GM18861 (cell line): ENCODE results near the gene FNDC10.
"Not testable (repeated sequence)": the region's sequence is repeated elsewhere in the genome, so short reads cannot be mapped to it uniquely, and the experiment has no call there.

Experiments used
- ATAC-seq: cut with Tn5 transposase; IDR thresholded peaks from one replicate; pipeline ENCODE4 v1.9.1; 2021; ENCODE audit not compliant: unreplicated experiment

Gene FNDC10

DNA sequence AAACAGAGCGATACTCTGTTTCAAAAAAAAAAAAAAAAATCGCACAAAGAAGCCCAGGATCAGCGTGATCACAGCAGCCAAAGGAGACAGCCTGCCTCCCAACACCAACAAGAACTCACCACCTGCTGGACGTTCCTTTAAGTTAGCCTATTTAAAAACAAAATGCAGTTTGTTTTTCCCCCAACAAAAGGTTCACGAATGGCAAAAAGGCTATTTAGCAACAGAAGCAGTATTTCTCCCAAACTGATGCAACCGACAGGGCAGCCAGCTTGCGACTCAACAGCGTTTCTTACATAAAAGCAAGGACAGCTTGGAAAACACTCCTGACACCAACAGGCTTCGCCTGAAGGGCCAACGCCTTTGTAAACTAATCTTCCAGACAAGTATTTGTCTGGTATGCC, 32.0 kb downstream of the FNDC10 start:
- no peak for ATAC-seq

DNA sequence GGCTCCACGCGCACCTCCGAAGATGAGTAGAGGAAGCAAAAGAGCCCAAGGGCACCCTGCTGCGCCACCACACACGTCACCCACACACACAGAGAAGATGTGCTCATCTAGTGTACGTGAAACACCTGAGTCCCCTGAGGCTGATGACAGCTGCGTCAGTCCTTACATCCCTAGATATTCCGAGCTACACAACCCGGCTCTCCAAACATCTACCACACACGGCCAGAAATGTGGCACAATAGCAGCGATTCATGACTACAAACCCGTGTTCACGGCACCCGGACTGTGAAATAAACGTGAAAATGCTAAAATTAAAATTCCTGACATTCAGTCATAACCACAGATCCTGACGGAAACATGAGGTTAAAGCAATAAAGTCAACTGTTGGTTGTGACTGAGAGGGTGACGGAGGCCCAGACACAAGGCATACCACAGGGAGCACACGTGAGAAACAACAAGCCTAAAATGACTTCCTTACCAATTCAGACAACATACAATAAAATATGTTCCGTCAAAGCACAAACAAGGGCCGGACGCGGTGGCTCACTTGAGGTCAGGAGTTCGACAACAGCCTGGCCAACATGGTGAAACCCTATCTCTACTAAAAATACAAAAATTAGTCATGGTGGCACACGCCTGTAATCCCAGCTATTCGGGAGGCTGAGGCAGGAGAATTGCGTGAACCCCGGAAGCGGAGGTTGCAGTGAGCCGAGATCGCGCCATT, 32.6 kb downstream of the FNDC10 start:
- no peak for ATAC-seq

DNA sequence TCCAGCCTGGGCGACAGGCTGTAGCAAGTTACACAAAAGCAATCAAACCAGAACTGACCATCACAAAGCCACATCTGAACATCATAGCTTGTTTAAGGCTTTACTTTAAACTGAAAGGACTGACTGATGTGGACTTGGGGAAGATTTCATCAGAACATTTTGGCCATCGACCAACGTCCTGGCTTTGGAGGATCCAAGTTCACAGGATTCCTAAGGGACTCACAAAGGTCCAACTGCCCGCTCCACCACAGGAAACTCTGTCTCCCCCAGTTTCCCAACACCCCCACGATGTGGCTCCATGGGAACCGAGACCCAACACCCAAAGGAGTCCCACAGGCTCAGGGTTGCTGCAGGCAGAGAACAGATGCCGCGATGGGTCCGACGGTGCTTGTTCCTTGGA, 34.6 kb downstream of the FNDC10 start:
- ATAC-seq: no peak

DNA sequence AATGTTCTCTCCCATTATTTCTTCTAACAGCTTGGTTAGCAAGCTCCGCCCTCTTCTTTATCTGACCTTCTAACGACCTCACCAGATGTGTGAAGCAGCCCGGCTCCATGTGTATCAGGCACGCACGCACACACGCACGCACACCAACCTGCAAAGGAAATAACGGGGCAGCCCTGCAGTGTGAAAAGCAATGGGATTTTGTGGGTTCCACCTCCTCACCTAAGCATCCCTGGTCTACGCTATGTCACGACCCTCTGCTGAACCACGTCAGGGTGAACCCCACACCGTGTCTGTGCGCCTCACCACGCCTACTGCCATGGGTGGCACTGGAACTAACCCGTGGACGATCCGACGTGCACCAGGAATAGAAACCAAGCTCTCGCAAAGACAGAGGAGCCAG, 35.7 kb downstream of the FNDC10 start:
- ATAC-seq: no peak

DNA sequence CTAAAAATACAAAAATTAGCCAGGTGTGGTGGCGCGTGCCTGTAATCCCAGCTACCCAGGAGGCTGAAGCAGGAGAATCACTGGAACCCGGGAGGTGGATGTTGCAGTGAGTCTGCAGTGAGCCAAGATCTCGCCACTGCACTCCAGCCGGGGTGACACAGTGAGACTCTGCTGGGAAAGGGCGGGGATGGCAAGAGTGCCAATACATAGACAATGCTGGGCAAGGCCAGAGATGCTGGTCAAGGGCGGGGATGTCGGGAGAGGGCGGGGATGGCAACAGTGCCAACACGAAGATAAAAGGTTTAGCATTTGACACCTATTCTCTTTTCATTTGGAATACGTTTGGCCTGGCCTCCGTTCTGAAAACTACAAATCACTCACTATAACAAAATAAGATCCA, 36.2 kb downstream of the FNDC10 start:
- no peak for ATAC-seq

DNA sequence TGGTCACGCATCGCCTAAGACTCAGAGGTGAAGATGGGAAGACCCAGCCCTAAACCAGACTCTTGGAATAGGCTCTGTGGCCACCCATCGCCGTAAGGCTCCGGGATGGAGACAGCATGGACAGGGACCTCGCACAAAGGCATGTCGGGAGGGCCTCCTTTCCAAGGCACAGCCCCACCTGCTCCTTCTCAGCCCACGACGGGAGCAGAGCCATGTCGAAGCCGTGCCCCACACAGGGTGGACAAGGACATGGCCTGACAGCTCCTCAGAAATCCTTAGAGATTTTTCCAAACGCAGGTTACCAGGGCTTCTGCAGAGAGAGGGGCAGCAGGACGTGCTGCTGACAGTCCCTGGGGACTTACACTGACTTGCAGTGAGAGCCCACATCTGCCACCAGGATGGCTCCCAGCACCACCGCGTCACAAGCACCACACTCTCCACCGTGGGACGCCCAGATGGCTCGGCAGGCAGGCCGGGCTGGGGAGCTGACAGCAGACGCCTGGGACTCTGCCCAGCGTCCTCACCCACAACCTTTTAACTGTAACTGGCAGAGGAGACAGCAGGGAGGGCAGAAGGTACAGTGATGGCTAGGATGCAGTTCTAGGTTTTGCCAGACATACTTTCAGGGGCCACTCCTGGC, 37.3 kb downstream of the FNDC10 start:
- no peak for ATAC-seq

DNA sequence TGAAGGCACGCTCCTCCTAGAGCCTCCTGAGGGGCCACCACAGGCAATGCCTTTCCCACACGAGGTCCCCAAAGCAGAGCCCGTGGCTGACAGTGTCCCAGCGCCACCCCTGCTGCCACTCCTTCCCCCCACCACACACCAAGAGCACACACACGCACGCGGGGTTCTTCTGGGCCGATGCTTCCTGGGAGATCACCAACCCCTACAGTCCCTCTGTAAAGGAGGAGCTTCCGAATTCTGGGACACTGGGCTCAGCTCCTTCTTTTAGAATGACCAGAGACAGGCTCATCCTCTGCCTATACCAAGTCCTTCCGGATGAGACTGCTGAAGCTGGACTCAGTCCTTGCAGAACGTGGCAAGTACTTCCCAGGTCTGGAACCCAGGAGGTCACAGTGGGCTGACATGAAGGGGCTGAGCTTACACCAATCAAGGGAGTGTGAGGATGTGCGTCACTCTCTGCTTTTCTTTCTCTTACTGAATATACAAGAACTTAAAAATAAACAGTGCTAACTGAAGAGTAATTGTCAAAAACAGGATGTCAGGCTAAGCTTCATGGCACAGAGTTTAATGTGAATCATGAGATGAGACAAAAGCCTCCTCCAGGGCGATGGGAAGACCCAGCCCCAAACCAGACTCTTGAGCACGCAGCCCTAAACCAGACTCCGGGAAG, 38.0 kb downstream of the FNDC10 start:
- no peak for ATAC-seq

DNA sequence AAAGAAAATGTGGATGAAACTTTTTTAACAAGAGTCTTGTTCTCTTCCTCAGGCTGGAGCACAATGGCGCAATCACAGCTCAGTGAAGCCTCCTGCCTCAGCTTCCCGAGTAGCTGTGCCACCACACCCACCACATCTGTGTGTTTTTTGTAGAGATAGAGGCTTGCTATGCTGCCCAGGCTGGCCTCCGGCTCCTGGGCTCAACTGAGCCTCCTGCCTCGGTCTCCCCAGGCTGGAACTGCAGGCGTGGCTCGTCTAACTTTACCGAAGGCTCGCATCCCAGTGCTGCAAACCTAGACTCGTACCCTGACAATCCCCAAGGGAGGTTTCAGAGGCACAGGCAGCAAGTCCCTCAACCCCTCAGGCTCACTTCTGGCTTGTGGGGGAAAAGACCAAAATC, 39.8 kb downstream of the FNDC10 start:
- no peak for ATAC-seq

DNA sequence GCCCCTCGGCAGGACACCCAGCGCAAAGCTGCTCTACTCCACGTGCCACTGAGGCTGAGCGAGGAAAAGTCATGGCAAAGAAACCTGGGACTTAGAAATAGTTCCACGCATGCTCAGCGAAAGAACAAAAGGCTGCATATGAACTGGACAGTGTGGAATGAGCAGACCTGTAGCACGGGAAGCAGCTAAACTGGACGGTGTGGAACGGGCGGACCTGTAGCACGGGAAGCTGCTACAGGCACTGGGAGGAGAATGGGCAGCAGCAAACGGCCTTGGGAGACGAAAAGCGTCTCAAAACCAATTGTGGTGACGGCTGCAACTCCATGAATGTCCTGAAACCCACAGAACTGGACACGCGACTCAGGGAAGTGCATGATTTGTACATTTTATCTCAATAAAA, 40.9 kb downstream of the FNDC10 start:
- no peak for ATAC-seq

DNA sequence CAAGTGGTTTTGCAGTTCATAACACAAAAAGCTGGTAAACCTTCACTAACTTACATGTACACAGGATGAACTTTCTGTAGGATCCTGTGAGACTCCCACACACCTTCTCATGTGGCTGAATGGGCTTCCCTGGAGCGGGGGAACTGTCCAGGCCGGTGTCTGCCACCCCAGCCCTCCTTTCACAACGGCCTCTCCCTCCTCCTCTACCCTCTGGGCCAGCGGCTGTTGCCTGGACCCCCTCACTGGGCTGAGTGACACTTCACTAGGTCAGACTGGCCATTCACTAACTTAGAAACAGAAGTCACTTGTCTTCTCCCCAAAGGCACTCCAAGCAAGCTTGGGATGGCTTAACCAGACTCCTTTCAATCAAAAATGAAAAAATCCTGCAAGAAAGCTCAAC, 41.3 kb downstream of the FNDC10 start:
- ATAC-seq: no peak

DNA sequence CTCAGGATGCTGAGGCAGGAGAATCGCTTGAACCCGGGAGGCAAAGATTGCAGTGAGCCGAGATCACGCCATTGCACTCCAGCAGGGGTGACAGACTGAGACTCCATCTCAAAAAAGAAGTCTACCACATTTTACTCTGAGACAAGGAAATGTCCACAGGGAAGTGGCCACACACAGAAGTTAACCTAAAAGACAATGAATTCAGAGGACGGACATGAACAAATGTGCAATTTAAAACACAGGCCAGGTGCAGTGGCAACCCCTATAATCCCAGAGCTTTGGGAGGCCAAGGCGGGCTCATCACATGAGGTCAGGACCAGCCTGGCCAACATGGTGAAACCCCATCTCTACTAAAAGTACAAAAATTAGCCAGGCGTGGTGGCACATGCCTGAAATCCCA, 42.2 kb downstream of the FNDC10 start:
- not testable (repeated sequence) for ATAC-seq

DNA sequence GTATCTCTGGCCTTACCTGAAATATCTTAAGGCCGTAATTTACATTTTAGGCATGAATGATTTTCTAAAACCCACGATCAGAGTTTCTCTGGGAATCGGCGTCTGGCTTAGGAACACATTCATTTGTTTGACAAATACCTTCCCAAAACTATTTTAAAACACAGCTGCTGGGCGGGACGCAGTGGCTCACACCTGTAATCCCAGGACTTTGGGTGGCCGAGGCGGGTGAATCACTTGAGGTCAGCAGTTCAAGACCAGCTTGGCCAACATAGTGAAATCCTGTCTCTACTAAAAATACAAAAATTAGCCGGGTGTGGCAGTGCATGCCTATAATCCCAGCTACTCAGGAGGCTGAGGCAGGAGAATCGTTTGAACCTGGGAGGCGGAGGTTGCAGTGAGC, 43.0 kb downstream of the FNDC10 start:
- ATAC-seq: not testable (repeated sequence)

DNA sequence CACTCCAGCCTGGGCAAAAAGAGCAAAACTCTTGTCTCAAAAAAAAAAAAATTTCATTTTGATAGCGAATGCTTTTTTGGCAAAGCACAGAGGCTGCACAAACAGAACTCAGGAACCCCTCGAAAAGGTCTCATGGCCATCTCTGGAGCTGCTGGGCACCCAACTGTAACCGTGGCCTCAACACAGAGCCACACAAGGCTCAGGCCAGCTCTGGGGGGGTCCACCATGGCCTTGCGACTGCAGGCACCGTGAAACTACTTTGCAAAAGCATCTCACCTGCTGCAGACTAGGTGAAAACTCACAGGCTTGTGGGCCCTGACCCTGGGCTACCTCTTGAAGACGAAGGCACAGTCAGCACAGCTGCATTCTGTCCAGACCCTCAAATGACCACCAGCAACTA, 43.4 kb downstream of the FNDC10 start:
- no peak for ATAC-seq

DNA sequence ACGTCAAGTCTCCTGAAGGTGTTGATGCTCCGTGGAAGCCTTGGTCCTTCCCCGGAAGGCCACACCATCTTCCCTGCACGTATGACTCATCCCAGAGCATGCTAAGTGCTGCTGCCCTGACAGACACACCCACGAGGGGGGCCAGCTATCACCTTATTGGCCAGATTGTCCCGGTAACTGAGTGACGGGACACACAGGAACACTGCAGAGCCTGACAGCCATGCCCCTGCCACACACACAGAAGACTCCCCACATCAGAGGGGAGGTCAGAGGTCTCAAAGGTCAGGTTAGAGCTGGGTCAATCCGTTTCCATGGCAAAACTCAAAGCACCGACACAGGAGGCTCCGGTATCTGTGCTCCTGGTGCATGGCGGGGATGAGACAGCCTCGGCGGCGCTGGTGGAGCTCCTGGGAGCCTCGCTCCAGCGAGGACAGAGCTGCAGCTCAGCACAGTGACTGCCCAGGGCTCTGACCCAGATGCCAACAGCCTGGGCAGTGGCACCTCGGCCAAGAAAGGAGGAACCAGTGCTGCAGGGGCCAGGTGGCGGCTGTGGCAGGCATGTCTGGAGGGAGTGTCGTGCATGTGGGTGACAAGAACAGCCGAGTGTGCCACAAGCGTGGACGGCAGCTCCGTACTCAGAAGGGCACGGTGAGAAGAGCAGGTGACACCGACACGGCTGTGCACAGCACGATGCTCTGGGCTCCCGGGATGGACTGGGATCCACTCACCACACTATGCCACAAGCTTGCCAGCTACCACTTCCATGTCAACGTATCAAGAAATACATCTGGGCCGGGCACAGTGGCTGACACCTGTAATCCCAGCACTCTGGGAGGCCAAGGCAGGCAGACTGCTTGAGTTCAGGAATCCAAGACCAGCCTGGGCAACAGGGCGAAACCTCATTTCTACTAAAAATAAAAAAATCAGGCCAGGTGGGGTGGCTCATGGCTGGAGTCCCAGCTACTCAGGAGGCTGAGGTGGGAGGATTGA, 44.7 kb downstream of the FNDC10 start:
- ATAC-seq: no peak

DNA sequence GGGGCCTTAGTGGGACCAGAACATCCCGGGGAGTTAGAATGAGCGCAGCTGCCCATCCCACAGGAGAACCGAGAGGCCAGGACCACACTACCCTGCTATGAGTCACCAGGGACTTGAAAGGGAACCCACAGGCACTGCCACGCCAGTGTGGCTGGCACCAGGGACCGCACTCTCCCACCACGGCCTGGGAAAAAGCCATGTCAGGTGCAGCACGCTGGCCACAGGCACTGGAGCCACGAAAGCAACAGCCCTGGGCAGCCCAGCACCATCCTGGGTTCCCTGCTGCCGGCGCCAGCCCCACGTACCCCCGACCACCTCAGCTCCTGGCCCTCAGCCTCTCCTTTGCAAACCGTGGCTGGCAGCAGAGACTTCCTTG, 45.4 kb downstream of the FNDC10 start:
- ATAC-seq: no peak

DNA sequence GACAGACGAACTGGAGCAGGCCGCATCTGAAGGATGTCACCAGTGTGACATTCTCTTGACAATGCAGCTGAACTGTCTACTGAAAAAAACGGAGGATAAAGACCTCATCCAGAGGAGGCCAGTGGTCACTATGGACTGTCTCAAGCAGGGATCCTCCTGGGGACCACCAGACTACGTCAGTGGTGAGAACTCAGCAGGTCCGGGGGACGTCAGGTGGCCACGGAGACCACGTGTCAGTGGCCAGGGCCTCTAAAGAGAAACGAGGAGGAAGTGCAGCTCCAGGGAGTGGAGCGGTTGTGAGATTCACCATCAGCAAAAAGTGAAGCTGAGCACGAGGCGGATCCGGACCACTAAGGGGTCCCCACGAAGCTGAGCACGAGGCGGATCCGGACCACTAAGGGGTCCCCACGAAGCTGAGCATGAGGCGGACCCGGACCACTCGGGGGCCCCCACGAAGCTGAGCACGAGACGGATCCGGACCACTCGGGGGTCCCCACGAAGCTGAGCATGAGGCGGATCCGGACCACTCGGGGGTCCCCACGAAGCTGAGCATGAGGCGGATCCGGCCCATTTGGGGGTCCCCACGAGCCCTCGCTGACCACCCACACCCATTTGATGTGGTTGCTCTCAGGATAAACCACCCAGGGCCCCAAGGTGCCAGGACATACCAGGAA, 46.0 kb downstream of the FNDC10 start:
- no peak for ATAC-seq

DNA sequence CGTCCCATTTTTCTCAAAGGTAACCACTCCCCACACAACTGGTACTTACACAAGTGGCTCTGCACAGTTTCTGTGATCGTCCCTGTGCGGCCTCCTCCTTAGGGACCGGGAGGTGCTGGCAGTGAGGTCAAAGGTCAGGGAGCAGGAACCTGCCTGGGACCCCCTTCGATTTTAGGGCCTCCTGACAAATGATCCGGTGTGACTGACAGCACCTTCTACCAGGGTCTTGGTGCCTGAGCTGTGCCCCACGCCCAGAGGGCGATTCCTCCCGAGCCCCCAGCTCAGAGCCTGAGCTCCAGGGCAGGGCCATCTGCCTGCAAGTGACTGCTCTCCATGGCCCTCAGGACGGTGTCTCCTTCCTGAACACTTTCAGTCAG, 47.7 kb downstream of the FNDC10 start:
- ATAC-seq: no peak

DNA sequence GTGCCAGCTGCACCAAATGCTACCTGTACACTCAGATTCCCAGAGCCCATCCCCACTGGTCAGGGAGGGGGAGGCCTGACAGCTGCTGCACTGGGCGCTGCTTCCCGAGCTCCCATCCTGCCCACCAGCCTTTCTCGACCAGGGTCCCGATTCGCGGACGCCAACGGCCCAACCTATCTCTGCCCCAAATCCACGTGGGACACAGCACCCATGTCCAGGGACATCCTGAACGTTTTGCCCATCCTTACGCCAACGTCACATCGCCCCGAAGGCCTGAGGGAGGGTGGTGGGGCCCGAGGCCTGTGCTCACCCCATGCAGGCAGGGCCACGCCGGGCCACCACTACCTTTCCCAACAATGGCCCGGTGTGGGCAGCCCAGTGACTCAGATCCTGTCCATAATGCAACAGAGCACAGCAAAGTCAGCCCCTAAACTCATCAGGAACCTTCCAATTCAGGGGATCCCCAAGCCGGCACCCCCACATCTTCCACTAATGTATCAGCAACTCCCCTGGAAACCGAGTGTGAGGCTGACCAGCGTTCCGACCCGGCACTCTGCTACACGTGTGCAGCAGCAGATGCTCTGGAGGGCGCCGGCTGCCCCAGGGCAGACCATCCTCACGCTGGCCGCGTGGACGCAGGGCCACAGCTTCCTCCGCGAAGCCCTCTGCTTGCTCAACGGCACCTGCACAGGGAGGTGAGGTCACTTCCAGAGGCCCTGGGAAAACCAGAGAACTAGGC, 48.2 kb downstream of the FNDC10 start:
- no peak for ATAC-seq

DNA sequence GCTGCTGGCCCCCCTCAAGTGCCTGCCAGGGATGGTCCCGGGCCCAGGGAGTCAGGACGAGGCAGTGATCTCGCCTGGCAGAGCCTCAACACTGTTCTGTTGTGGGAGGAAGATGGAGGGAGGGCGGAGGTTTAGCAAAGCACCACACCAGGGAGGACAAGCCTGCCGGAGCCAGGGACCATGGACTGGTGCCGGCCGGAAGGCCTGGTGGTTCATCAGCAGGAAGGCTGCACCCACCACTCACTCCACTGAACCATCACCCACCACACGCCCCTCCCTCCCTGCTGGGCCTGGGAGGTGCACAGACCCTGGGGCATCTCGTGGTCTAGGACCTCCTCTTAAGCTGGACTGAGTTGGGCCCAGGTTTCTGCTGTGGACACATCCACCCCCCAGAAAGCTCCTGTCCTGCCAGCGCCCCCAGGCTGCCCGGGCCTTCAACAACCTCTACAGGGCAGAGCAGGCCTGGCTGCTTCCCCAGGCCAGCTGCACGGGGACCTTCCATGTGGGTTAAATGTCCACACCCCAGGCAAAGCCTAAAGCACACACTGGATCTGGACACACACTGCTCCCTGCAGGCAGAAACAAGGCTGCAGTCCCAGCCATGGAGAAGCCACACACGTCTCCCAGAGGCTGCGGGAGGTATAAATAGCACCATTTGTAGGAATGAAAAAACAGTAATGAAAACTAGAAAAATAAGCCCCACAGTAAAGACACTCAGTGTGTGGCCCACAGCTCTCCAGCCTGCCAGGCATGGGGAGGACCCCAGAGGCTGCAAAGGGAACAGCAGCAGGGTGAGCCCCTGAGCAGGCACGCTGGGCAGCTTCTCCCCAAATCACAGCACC, 49.1 kb downstream of the FNDC10 start:
- ATAC-seq: no peak
